ENCODE data around the gene PDXP.
A peak's percentile ranks its signal among the peaks of the same experiment; 100 is the strongest.

The PDXP gene

DNA sequence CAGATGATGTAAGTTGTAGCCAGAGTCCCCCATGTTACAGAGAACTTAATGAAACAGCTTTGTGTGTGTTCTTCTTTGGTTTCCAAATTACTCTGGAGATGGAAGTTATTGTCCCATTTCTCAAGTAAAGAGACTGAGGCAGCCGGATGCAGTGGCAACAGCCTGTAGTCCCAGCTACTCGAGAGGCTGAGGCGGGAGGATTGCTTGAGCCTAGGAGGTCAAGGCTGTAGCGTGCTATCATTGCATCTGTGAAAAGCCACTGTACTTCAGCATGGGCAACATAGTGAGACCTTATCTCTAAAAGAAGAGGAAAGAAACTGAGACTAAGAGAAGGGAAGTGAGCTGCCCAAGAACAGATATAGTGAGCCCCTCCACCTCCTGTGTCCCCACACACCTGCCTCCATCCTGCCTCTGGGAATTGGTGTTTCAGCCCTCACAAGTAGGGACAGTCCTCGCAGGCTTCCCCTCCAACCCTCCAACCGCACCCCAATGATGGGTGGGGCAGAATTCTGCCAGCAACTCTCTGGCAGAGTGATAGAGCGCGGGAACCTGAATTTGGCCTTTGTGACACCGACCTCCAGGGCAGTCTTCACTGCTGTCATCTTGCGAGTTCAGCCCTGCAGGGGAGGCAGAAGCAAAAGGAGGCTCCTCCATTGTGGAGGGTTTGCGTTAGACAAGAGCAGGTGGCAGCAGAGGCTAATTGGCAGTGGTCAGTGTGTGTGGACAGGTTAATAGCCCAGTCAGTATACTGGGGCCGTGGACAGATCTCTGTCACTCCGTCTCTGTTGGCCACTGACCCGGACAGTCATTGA, 1.6 kb downstream of the PDXP start:
- TF ChIP-seq, protein P1, sequence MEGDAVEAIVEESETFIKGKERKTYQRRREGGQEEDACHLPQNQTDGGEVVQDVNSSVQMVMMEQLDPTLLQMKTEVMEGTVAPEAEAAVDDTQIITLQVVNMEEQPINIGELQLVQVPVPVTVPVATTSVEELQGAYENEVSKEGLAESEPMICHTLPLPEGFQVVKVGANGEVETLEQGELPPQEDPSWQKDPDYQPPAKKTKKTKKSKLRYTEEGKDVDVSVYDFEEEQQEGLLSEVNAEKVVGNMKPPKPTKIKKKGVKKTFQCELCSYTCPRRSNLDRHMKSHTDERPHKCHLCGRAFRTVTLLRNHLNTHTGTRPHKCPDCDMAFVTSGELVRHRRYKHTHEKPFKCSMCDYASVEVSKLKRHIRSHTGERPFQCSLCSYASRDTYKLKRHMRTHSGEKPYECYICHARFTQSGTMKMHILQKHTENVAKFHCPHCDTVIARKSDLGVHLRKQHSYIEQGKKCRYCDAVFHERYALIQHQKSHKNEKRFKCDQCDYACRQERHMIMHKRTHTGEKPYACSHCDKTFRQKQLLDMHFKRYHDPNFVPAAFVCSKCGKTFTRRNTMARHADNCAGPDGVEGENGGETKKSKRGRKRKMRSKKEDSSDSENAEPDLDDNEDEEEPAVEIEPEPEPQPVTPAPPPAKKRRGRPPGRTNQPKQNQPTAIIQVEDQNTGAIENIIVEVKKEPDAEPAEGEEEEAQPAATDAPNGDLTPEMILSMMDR (conservative IDR thresholded peaks at IDR 0.05; ENCODE audit: low read depth, low read length), result no peak
- DNase-seq (ENCODE audit: low read depth), result no peak
- peak overlapping the region; percentile 70 for H3K4me3 ChIP-seq (ENCODE audit: low read length)

- no peak for DNase-seq (ENCODE audit: low read depth)
- TF ChIP-seq, protein P1 (conservative IDR thresholded peaks at IDR 0.05; ENCODE audit: low read depth, low read length), result no peak
- no peak overlapping the region for H3K4me3 ChIP-seq (ENCODE audit: low read length)
Measured at GRCh38 chr22:37660709-37661045, 2.2 kb downstream of the PDXP start.

DNA sequence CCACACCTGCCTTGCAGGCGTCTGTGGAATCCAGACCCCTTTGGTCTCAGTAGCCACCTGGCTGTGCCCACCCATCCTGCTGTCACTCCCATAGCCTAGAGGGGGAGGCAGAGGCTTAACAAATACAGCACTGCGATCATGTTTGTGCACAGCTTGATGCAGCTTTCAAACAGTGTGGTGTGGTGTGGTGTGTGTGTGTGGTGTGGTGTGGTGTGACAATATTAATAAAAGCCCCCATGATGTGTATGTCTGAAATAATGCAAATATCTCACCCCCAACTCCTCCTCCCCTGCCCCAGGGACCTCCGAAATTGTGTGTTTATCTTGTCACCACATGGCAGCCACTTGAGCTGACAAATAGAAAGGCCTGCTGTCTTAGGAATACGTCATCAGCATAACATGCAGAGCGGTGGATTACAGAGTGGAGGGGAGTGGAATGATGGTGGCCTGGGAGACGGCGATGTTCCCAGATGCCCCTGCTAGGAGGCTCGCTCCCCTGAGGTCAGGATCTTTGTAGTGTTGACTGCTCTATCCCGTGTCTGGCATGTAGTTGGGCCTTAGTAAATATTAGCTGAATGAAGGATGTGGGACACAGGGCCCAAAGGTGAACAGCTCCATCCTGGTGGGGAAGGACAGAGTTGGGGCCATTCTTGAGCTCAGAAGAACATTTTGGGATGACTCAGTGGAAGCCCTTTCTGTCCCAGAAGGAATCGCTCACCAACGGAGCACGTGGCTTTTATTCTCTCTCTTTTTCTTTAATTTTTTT, 2.8 kb downstream of the PDXP start:
- TF ChIP-seq, protein P1 (conservative IDR thresholded peaks at IDR 0.05; ENCODE audit: low read depth, low read length), result peak; percentile 59
- peak; percentile 32 for DNase-seq (ENCODE audit: low read depth)
- H3K4me3 ChIP-seq (ENCODE audit: low read length), result no peak overlapping the region

DNA sequence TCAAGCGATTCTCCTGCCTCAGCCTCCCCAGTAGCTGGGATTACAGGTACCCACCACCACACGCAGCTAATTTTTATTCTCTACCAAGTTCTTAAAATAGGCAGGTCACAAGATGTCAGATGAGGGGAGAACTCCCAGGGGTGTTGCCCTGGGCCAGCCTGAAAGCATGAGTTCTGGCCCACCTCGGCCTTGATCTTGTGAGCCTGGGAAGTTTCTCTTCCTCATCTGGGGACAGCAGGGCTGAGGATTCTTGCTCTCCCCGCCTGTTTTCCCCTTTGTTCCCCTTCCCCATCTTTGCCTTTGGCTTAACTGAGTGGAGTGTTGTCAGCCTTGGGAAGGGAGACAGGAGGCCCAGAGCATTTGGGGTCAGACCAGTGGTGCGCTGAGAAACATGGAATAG, 3.5 kb downstream of the PDXP start:
- no peak for DNase-seq (ENCODE audit: low read depth)
- H3K4me3 ChIP-seq (ENCODE audit: low read length), result no peak overlapping the region
- TF ChIP-seq, protein P1 (conservative IDR thresholded peaks at IDR 0.05; ENCODE audit: low read depth, low read length), result no peak

DNA sequence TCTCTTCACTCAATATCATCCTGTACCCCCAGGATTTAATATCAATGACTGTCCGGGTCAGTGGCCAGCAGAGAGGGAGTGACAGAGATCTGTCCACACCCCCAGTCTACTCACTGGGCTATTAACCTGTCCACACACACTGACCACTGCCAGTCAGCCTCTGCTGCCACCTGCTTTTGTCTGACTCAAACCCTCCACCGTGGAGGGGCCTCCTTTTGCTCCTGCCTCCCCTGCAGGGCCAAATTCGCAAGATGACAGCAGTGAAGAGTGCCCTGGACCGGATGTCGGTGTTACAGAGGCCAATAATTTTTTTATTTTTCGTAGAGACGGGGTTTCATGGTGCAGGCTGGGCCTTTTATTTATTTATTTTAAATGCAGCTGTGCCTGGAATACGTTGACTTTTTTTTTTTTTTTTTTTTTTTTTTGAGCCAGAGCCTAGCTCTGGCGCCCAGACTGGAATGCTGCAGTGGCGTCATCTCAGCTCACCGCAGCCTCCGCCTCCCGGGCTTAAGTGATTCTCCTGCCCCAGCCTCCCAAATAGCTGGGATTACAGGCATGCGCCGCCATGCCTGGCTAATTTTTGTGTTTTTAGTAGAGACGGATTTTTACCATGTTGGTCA, 5.1 kb downstream of the PDXP start:
- TF ChIP-seq, protein P1 (conservative IDR thresholded peaks at IDR 0.05; ENCODE audit: low read depth, low read length), result no peak
- H3K4me3 ChIP-seq (ENCODE audit: low read length), result no peak overlapping the region
- DNase-seq (ENCODE audit: low read depth), result no peak

DNA sequence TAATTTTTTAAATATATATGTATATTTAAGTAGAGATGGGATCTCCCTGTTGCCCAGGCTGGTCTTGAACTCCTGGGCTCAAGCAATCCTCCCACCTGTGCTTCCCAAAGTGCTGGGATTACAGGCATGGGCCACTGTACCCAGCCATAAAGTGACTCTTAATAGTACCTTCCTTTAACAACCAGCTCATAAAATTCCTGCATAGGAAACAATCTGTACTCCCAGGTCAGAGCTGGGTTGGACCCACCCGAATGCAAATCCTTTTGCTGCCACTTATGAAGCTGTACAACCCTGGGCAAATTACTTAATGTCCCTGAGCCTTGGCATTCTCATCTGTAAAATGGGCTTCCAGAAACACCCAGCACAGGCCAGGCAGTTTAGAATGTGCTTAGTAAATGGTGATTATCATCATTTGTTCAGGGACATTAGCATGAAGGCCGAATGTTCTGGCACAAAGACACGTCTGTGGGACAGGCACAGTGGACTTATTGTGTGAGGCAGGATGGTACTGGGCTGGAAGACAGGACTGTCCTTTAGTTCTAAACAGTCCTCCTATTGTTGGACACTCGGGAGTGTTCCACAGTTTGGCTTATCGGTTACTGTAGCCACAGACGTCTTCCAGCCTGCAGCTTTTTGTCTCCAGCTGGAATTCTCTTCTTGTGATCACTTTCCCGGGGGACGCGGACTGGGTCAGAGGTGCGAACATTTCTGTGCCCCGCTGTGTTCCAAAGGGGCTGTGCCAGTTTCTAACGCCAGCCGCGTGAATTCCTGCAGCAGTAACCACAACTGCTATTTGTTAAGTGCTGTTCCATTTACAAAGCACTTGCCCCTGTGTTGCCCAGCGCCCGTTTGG, 6.0 kb downstream of the PDXP start:
- DNase-seq (ENCODE audit: low read depth), result no peak
- H3K4me3 ChIP-seq (ENCODE audit: low read length), result no peak overlapping the region
- TF ChIP-seq, protein P1 (conservative IDR thresholded peaks at IDR 0.05; ENCODE audit: low read depth, low read length), result no peak

All from retinal pigment epithelial cell (primary cell).